Measurements from ENCODE around the gene TENM4.

- TF ChIP-seq POLR2AphosphoS5 (IDR thresholded peaks at IDR 0.05; ENCODE audit: low read depth, low read length) (no peak), TAF1 (IDR thresholded peaks at IDR 0.05; ENCODE audit: borderline replicate concordance, insufficient read depth, low read length) (no peak)
These were observed 652.3 kb downstream of the TENM4 start for GRCh38 chr11:78788533-78788932.
